Endothelial cell of umbilical vein (primary cell): Measurements from ENCODE around the gene LSMEM2. TPM values are rescaled to one million over a fixed set of nuclear protein-coding genes. Genes with fewer than 3 reads are reported as not detected.

ENCODE experiments used
- BruUV-seq: library from RNA; stranded (reverse); fragments of 400-500 nt; replicated peaks from 2 replicates; lab custom pipeline; 2021; lab: Mats Ljungman, UMichigan
- CTCF ChIA-PET: fragments of 300-600, 350-600 bp; sonication (Branson Sonifier 250); formaldehyde crosslinking; loops from one replicate; lab custom pipeline; 2021; ENCODE audit warnings: antibody characterized with exemption, inconsistent platforms; lab: Charles Lee
- POLR2A ChIA-PET: fragments of 300-600, 350-600 bp; sonication (Branson Sonifier 250); formaldehyde crosslinking; loops from one replicate; lab custom pipeline; 2021; ENCODE audit warnings: antibody characterized with exemption, inconsistent platforms; lab: Charles Lee
- DNase-seq: peaks from one replicate; pipeline ENCODE4 v3.0.0-alpha.2; 2011; ENCODE audit warnings: low read depth, low spot score
- FAIRE-seq: peaks from 2 replicates; lab custom pipeline; 2011; peaks lifted over from hg19 to GRCh38; lab: Jason Lieb, UNC
- H2AFZ ChIP-seq: 2 replicates; pipeline ENCODE4 v1.6.0; 2012; ENCODE audit warnings: low read depth, low read length, control low read depth, inconsistent platforms
- H3K27ac ChIP-seq: 2 replicates; pipeline ENCODE4 v1.5.1; 2011; ENCODE audit warnings: low read depth, mild to moderate bottlenecking, control low read depth, low read length, moderate library complexity; ENCODE audit not compliant: insufficient read depth
- H3K27me3 ChIP-seq, 2 experiments: 2 replicates each; pipeline versions ENCODE4 v1.6.0 to v1.6.1; 2011; ENCODE audit warnings: low read length in 2 of 2, mixed read lengths in 1 of 2; ENCODE audit not compliant: control insufficient read depth in 2 of 2, insufficient read depth in 2 of 2
- H3K36me3 ChIP-seq, 2 experiments: 2 replicates in 1 of 2; 3 replicates in 1 of 2; pipeline ENCODE4 v1.5.1; 2011; ENCODE audit warnings: low read length in 2 of 2, mild to moderate bottlenecking in 1 of 2, moderate library complexity in 1 of 2; ENCODE audit not compliant: control insufficient read depth in 2 of 2, insufficient read depth in 2 of 2; ENCODE audit errors: extremely low read depth in 1 of 2
- H3K4me1 ChIP-seq: 3 replicates; pipeline ENCODE4 v1.5.1; 2011; ENCODE audit warnings: mild to moderate bottlenecking, low read length; ENCODE audit not compliant: control insufficient read depth, insufficient read depth; ENCODE audit errors: extremely low read depth
- H3K4me2 ChIP-seq: 2 replicates; pipeline ENCODE4 v1.6.1; 2011; ENCODE audit warnings: low read length, control low read depth, mixed read lengths; ENCODE audit not compliant: insufficient read depth
- H3K4me3 ChIP-seq, 3 experiments: fragments of 200-600 bp in 1 of 3; sonication (generic), shearing (Covaris generic) in 1 of 3; replicated peaks in 1 of 3; 2 replicates each; pipeline ENCODE4 v1.5.1; 2011 to 2016; ENCODE audit warnings: control low read depth in 3 of 3, low read length in 3 of 3, mild to moderate bottlenecking in 2 of 3, inconsistent platforms in 1 of 3, low read depth in 1 of 3, moderate library complexity in 1 of 3; ENCODE audit not compliant: insufficient read depth in 1 of 3
- H3K79me2 ChIP-seq: 2 replicates; pipeline ENCODE4 v1.6.0; 2012; ENCODE audit warnings: low read length, inconsistent platforms; ENCODE audit not compliant: control insufficient read depth, insufficient read depth
- H3K9ac ChIP-seq: replicated peaks from 2 replicates; pipeline ENCODE3; 2011; ENCODE audit warnings: low read length, control low read depth; ENCODE audit not compliant: insufficient read depth; ENCODE audit errors: extremely low read depth
- H3K9me1 ChIP-seq: replicated peaks from 3 replicates; pipeline ENCODE4 v1.6.0; 2011; ENCODE audit warnings: mild to moderate bottlenecking, low read length; ENCODE audit not compliant: control insufficient read depth, insufficient read depth; ENCODE audit errors: extremely low read depth
- H3K9me3 ChIP-seq: replicated peaks from 2 replicates; pipeline ENCODE4 v1.5.1; 2012; ENCODE audit warnings: low read length, inconsistent platforms; ENCODE audit not compliant: control insufficient read depth, insufficient read depth
- H4K20me1 ChIP-seq: replicated peaks from 2 replicates; pipeline ENCODE3; 2011; ENCODE audit warnings: mild to moderate bottlenecking, low read length; ENCODE audit not compliant: control insufficient read depth, insufficient read depth; ENCODE audit errors: extremely low read depth
- EZH2 ChIP-seq: IDR thresholded peaks from 2 replicates; pipeline ENCODE4 v1.6.1; 2012; ENCODE audit warnings: borderline replicate concordance, low read depth, mild to moderate bottlenecking, moderate library complexity, low read length, inconsistent platforms; ENCODE audit not compliant: severe bottlenecking
- FOS ChIP-seq: IDR thresholded peaks from 2 replicates; pipeline ENCODE4 v1.6.1; 2011; ENCODE audit warnings: mild to moderate bottlenecking, low read length, moderate library complexity, borderline replicate concordance; ENCODE audit not compliant: insufficient read depth
- GATA2 ChIP-seq: IDR thresholded peaks from 2 replicates; pipeline ENCODE4 v1.7.0; 2011; ENCODE audit warnings: low read depth, mild to moderate bottlenecking, moderate library complexity, mixed read lengths, low read length; ENCODE audit not compliant: insufficient read length, insufficient read depth
- JUN ChIP-seq: IDR thresholded peaks from 2 replicates; pipeline ENCODE4 v1.6.1; 2011; ENCODE audit warnings: borderline replicate concordance, low read depth; ENCODE audit not compliant: insufficient read length, insufficient read depth
- MYC ChIP-seq: IDR thresholded peaks from one replicate; pipeline ENCODE4 v1.6.1; 2011; ENCODE audit warnings: mild to moderate bottlenecking, low read depth, low read length
- POLR2A ChIP-seq: IDR thresholded peaks from 2 replicates; pipeline ENCODE4 v1.6.1; 2012; ENCODE audit warnings: low read depth, mild to moderate bottlenecking, control low read depth, low read length
- POLR2AphosphoS5 ChIP-seq: IDR thresholded peaks from 2 replicates; pipeline ENCODE4 v1.6.1; 2012; ENCODE audit warnings: low read depth, mild to moderate bottlenecking, control low read depth, low read length, moderate library complexity; ENCODE audit not compliant: insufficient read depth
- dilution Hi-C: fragments of 300-500 bp; cut with MboI; formaldehyde crosslinking; loops from one replicate; pipeline ENCODE4 v1.15.0; 2019; ENCODE audit warnings: low sequenced_read_pairs; ENCODE audit not compliant: extremely low pct_ligation_motif_present
- intact Hi-C: fragments of 100-400 bp; cut with micrococcal nuclease; formaldehyde crosslinking; loops from one replicate; pipeline ENCODE4 v1.10.0; 2022
- polyA plus RNA-seq, 4 experiments: library from polyadenylated mRNA; depleted of rRNA in 3 of 4; stranded (reverse) in 3 of 4; unstranded in 1 of 4; fragments of >200 nt; gene quantifications; 2 replicates each; pipeline versions ENCODE4 v1.2.1 to v1.2.3, GENCODE V29; 2011 to 2012; ENCODE audit warnings: missing spikeins in 1 of 4
- total RNA-seq: library from RNA; stranded (reverse); gene quantifications from 2 replicates; pipeline ENCODE4 v1.2.3, GENCODE V29; 2021
- TF ChIP-seq, protein P1 (sequence below), 2 donors: IDR thresholded peaks; 1 replicate in 1 of 2; 2 replicates in 1 of 2; pipeline ENCODE4 v1.5.1; 2011; ENCODE audit warnings: low read length in 2 of 2, mild to moderate bottlenecking in 2 of 2, moderate library complexity in 2 of 2, control low read depth in 1 of 2, inconsistent platforms in 1 of 2, low read depth in 1 of 2; ENCODE audit not compliant: insufficient read depth in 1 of 2; ENCODE audit errors: extremely low read depth in 1 of 2
- TF ChIP-seq, protein P2 (sequence below): IDR thresholded peaks from 2 replicates; pipeline ENCODE4 v1.6.1; 2011; ENCODE audit not compliant: insufficient read depth, insufficient read length

The LSMEM2 gene
- total and polyA plus RNA-seq, 2 donors (not counting 3 experiments of a cell fraction or from before 2014, with no cell fraction given): not detected

DNA sequence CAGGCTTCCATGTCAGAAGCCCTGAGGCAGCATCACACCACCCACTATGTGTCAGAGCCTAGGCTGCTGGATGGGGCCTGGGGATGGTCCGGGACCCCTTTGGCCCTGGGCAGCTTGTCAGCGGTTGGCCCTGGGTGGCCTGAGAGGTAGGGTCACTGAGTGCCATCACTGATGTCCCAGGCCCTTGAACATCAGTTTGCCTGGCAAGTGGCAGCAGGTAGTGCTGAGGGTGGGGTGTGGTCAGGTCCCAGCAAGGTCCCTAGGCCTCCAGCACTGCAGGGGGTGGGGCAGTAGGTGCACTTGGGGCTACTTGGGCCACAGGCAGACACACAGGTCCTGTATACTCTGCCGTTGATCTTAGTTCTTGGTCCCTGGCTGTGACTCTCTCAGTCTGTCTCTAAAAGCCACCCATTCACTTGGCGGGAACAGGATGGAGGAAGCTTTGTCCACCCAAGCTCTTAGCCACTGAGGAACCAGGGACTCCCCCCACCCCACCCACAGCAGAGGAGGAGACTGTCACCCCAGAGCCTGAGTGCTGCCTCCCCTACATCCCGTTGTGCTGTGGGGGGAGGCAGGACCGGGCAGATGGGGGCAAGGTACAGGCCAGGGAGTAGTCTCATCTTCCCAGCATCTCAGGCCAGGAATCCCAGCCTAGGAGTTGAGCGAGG is 37.0 kb upstream of the LSMEM2 start:
- Histone ChIP-seq H3K79me2 (peaks cover 92% of the 10 kb centered on the region), H3K4me3 (no peak overlapping the region), H3K27ac (peak overlapping the region; percentile 97), H3K4me2 (peak overlapping the region; percentile 47), H3K4me1 (peaks cover 83% of the 10 kb centered on the region), H3K9me1 (no peaks in the 10 kb centered on the region), H3K36me3 (peaks cover 2 to 19% of the 10 kb centered on the region in 2 experiments), H3K27me3 (no peaks in the 10 kb centered on the region), H3K9ac (no peak overlapping the region), H4K20me1 (no peaks in the 10 kb centered on the region), H2AFZ (no peak overlapping the region), H3K9me3 (no peaks in the 10 kb centered on the region)
- DNase-seq (no peak), FAIRE-seq (no peak)
- no TSS peak for BruUV-seq
- TF ChIP-seq POLR2AphosphoS5: peak; percentile 15
- no peak for TF ChIP-seq GATA2
- no peak for TF ChIP-seq EZH2
- ChIA-PET POLR2A (no interaction called here), CTCF (interaction anchor here (5.6 kb wide), 1 partner anchor 13 kb away, joined by 54 read pairs; no protein-coding TSS in a partner anchor)
- intact Hi-C loops: loop anchor here (2.0 kb wide), 1 partner anchor 57 kb away; the partner anchor contains the start of genes HYAL3 and NAA80
- dilution Hi-C loops: loop anchor here (5.0 kb wide), 1 partner anchor 60 kb away; no protein-coding TSS in a partner anchor

DNA sequence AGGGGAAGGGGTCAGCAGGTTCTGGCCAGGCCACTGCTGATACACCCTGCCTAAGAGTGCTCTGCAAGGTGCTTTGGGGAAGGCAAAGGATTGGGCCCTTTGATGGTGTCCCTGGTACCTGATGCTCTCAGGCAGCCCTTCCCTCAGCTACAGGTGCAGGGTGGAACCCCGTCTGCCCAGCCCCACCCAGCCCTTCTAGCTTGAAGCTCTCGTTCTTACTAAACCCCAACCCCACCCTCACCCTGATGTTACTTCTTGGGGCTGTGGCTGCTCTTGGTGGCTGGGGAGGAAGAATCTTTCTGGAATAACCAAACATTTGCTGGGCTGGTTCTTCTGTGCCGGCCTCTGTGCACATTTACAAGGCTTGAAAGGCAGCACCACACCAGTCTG is 36.5 kb upstream of the LSMEM2 start:
- peak overlapping the region; percentile 30 for H3K9ac ChIP-seq
- H2AFZ ChIP-seq: no peak overlapping the region
- no TSS peak for BruUV-seq
- no peaks in the 10 kb centered on the region for H3K9me3 ChIP-seq
- H3K9me1 ChIP-seq: no peaks in the 10 kb centered on the region
- ChIA-PET CTCF (interaction anchor here (0.6 to 5.6 kb wide), 10 partner anchors 9 to 105 kb away, joined by 3 to 54 read pairs (median 4); no protein-coding TSS in a partner anchor), POLR2A (interaction anchor here (1.3 to 1.5 kb wide), 2 partner anchors 9 to 18 kb away, joined by 4 to 11 read pairs; no protein-coding TSS in a partner anchor)
- peaks cover 92% of the 10 kb centered on the region for H3K79me2 ChIP-seq
- H3K27ac ChIP-seq: peak overlapping the region; percentile 97
- TF ChIP-seq, protein P1, sequence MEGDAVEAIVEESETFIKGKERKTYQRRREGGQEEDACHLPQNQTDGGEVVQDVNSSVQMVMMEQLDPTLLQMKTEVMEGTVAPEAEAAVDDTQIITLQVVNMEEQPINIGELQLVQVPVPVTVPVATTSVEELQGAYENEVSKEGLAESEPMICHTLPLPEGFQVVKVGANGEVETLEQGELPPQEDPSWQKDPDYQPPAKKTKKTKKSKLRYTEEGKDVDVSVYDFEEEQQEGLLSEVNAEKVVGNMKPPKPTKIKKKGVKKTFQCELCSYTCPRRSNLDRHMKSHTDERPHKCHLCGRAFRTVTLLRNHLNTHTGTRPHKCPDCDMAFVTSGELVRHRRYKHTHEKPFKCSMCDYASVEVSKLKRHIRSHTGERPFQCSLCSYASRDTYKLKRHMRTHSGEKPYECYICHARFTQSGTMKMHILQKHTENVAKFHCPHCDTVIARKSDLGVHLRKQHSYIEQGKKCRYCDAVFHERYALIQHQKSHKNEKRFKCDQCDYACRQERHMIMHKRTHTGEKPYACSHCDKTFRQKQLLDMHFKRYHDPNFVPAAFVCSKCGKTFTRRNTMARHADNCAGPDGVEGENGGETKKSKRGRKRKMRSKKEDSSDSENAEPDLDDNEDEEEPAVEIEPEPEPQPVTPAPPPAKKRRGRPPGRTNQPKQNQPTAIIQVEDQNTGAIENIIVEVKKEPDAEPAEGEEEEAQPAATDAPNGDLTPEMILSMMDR (IDR thresholded peaks at IDR 0.05; ENCODE audit: extremely low read depth in 1 of 2, insufficient read depth in 1 of 2, low read depth in 1 of 2, low read length in 2 of 2): no peak
- no peak for TF ChIP-seq MYC
- TF ChIP-seq FOS: no peak
- TF ChIP-seq EZH2: no peak
- no peak for TF ChIP-seq JUN
- no peak for TF ChIP-seq POLR2AphosphoS5
- TF ChIP-seq, protein P2, sequence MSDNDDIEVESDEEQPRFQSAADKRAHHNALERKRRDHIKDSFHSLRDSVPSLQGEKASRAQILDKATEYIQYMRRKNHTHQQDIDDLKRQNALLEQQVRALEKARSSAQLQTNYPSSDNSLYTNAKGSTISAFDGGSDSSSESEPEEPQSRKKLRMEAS: no peak
- TF ChIP-seq GATA2: no peak
- TF ChIP-seq POLR2A: no peak
- dilution Hi-C loops: loop anchor here (5.0 kb wide), 1 partner anchor 60 kb away; no protein-coding TSS in a partner anchor
- H3K36me3 ChIP-seq: peaks cover 6 to 22% of the 10 kb centered on the region in 2 experiments
- peak; percentile 12 for FAIRE-seq
- peak overlapping the region; percentile 47 for H3K4me2 ChIP-seq
- H4K20me1 ChIP-seq: no peaks in the 10 kb centered on the region
- H3K4me1 ChIP-seq: peaks cover 88% of the 10 kb centered on the region
- intact Hi-C loops: loop anchor here (2.0 kb wide), 1 partner anchor 56 kb away; the partner anchor contains the start of genes HYAL3 and NAA80
- no peak for DNase-seq
- no peaks in the 10 kb centered on the region for H3K27me3 ChIP-seq
- peak overlapping the region in 1 of 3 experiments; percentile 11 for H3K4me3 ChIP-seq
